ENCODE measurements around the gene DSE. TPM values are rescaled to one million over a fixed set of nuclear protein-coding genes. Genes with fewer than 3 reads are reported as not detected.

The DSE gene
- total and polyA plus RNA-seq, 2 experiments from 2014 or later = 12.7 to 28.1 TPM

GRCh38 chr6:116364321-116364720 is 6.4 kb upstream of the DSE start:
- Histone ChIP-seq H3K36me3 (no peaks in the 10 kb centered on the region), H3K27me3 (no peaks in the 10 kb centered on the region), H3K4me1 (ENCODE audit: low read depth) (no peaks in the 10 kb centered on the region), H3K9me3 (ENCODE audit: low read depth) (no peaks in the 10 kb centered on the region), H3K27ac (no peak overlapping the region), H3K4me3 (no peak overlapping the region)
- TF ChIP-seq, protein P1, sequence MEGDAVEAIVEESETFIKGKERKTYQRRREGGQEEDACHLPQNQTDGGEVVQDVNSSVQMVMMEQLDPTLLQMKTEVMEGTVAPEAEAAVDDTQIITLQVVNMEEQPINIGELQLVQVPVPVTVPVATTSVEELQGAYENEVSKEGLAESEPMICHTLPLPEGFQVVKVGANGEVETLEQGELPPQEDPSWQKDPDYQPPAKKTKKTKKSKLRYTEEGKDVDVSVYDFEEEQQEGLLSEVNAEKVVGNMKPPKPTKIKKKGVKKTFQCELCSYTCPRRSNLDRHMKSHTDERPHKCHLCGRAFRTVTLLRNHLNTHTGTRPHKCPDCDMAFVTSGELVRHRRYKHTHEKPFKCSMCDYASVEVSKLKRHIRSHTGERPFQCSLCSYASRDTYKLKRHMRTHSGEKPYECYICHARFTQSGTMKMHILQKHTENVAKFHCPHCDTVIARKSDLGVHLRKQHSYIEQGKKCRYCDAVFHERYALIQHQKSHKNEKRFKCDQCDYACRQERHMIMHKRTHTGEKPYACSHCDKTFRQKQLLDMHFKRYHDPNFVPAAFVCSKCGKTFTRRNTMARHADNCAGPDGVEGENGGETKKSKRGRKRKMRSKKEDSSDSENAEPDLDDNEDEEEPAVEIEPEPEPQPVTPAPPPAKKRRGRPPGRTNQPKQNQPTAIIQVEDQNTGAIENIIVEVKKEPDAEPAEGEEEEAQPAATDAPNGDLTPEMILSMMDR (IDR thresholded peaks at IDR 0.05; ENCODE audit: low read depth, low read length) = no peak
- no peak for DNase-seq (ENCODE audit: low read depth in 1 of 2, low spot score in 1 of 2)

GRCh38 chr6:116365743-116366142 is 5.0 kb upstream of the DSE start:
- no peak for DNase-seq (ENCODE audit: low read depth in 1 of 2, low spot score in 1 of 2)
- H3K27ac ChIP-seq = no peak overlapping the region

DNA sequence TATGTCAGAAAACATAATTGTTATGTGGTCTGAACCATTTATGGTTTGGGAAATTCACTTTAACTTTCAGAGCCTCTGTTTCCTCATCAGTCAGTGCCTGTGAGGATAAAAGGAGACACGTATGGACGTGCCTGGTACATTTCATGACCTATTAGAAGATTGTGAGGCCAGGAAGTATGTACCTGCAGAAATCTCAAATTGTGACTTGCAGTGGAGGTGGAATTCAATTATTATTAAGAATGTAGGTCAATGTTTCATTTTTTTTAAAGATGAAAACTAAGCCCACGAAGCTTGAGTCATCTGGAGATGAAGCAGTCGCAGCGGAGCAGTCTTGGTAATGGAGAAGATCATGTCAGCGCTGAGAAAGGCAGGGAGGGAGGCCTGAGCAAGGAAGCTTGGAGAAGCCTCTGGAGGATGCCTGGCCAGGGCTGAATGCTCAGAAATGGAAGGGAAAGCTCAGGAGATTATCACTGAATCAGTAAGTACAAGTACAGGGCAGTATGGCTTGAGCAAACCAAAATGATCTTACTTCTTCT is 3.9 kb upstream of the DSE start:
- TF ChIP-seq, protein P1 (IDR thresholded peaks at IDR 0.05; ENCODE audit: low read depth, low read length) = no peak
- H3K9me3 ChIP-seq (ENCODE audit: low read depth) = no peaks in the 10 kb centered on the region
- no peaks in the 10 kb centered on the region for H3K36me3 ChIP-seq
- DNase-seq (ENCODE audit: low read depth in 1 of 2, low spot score in 1 of 2) = no peak
- H3K27ac ChIP-seq = no peak overlapping the region
- H3K27me3 ChIP-seq = no peaks in the 10 kb centered on the region
- H3K4me1 ChIP-seq (ENCODE audit: low read depth) = no peaks in the 10 kb centered on the region
- no peak overlapping the region for H3K4me3 ChIP-seq

More at GRCh38 chr6:116365743-116366142, 5.0 kb upstream of the DSE start:
- Histone ChIP-seq H3K4me3 (no peak overlapping the region), H3K27me3 (no peaks in the 10 kb centered on the region), H3K4me1 (ENCODE audit: low read depth) (no peaks in the 10 kb centered on the region), H3K36me3 (no peaks in the 10 kb centered on the region), H3K9me3 (ENCODE audit: low read depth) (no peaks in the 10 kb centered on the region)
- TF ChIP-seq, protein P1 (IDR thresholded peaks at IDR 0.05; ENCODE audit: low read depth, low read length) = no peak

GRCh38 chr6:116369540-116369939 is 1.2 kb upstream of the DSE start:
- H3K4me3 ChIP-seq = no peak overlapping the region
- H3K9me3 ChIP-seq (ENCODE audit: low read depth) = no peaks in the 10 kb centered on the region
- TF ChIP-seq, protein P1 (IDR thresholded peaks at IDR 0.05; ENCODE audit: low read depth, low read length) = no peak
- H3K27me3 ChIP-seq = no peaks in the 10 kb centered on the region
- H3K27ac ChIP-seq = no peak overlapping the region
- no peak for DNase-seq (ENCODE audit: low read depth in 1 of 2, low spot score in 1 of 2)
- no peaks in the 10 kb centered on the region for H3K4me1 ChIP-seq (ENCODE audit: low read depth)
- no peaks in the 10 kb centered on the region for H3K36me3 ChIP-seq

DNA sequence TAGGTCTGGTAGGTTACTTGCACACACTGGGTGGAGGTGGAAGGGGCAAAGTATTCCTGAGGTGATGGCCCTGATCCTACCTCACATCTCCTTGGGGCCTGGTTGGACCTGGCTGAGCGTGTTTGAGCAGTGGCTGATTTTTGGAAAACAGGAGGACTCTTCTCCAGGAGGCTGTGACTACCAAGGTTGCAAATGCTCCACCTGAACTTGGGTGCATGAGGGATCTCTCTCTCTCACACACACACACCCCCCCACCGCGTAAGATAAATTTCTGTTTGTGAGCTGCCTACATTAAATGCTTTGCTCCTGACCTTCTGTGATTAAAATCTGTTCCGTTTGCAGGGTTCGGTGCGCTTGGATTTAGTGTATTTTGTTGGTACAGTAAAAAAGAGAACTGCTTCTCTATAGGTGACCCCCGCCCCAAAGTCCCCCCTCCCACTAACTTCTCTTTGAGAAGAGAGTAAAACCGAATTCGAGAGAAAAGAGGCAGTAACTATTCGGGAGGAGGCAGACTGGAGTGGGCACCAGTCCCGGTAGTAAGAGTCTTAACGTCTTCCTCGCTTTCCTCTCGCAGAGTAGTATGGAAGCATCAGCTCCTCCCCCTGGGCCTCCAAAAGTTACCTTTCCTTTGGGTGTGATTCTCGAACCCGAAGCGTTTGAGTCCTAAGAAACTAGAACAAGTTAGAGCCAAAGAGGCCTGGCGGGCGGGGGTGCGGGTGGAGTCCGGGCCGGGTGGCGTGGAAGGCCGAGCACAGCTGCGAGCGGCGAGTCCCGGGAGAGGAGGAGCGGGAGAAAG is 585 bp upstream of the DSE start:
- no peak for DNase-seq (ENCODE audit: low read depth in 1 of 2, low spot score in 1 of 2)
- Histone ChIP-seq H3K27ac (peak overlapping the region; percentile 87), H3K4me1 (ENCODE audit: low read depth) (no peaks in the 10 kb centered on the region)

More for the DNA sequence above, 585 bp upstream of the DSE start:
- Histone ChIP-seq H3K9me3 (ENCODE audit: low read depth) (no peaks in the 10 kb centered on the region), H3K4me3 (peak overlapping the region; percentile 71), H3K36me3 (no peaks in the 10 kb centered on the region), H3K27me3 (no peaks in the 10 kb centered on the region)
- TF ChIP-seq, protein P1 (IDR thresholded peaks at IDR 0.05; ENCODE audit: low read depth, low read length) = no peak

Data from cardiac muscle cell (in vitro differentiated cells and primary cell).